HG03460 (cell line): Measurements from ENCODE around the gene TRMT1.
"Not testable (repeated sequence)": the region's sequence is repeated elsewhere in the genome, so short reads cannot be mapped to it uniquely, and the experiment has no call there.

Source experiments
- ATAC-seq: cut with Tn5 transposase; IDR thresholded peaks from one replicate; pipeline ENCODE4 v1.9.1; 2021; ENCODE audit not compliant: unreplicated experiment

The TRMT1 gene

GRCh38 chr19:13150931-13151604 lies 34.5 kb upstream of the TRMT1 start:
- no peak for ATAC-seq

- peak; percentile 33 for ATAC-seq
Measured at GRCh38 chr19:13150187-13150930, 33.8 kb upstream of the TRMT1 start, which contains the start of the genes IER2 and STX10. TSS of gene IER2 (plus strand) at chr19:13150411. CDS start at chr19:13153187, 2,776 bp downstream. TSS of gene STX10 (minus strand) at chr19:13150375. CDS start at chr19:13150173, 202 bp downstream.

GRCh38 chr19:13149628-13150186 lies 33.2 kb upstream of the TRMT1 start:
- ATAC-seq: no peak

GRCh38 chr19:13149173-13149627 lies 32.7 kb upstream of the TRMT1 start:
- not testable (repeated sequence) for ATAC-seq

- no peak for ATAC-seq
Measured at GRCh38 chr19:13146763-13147563, 30.4 kb upstream of the TRMT1 start.

GRCh38 chr19:13139633-13140311 lies 23.2 kb upstream of the TRMT1 start:
- no peak for ATAC-seq

GRCh38 chr19:13138916-13139198 lies 22.3 kb upstream of the TRMT1 start:
- ATAC-seq: no peak

- no peak for ATAC-seq
Measured at GRCh38 chr19:13138171-13138915, 21.8 kb upstream of the TRMT1 start.

GRCh38 chr19:13137290-13137794 lies 20.8 kb upstream of the TRMT1 start:
- ATAC-seq: no peak

- ATAC-seq: no peak
Measured at GRCh38 chr19:13135068-13136062, 18.8 kb upstream of the TRMT1 start.

GRCh38 chr19:13134626-13135025 lies 18.1 kb upstream of the TRMT1 start:
- ATAC-seq: no peak

- no peak for ATAC-seq
Measured at GRCh38 chr19:13133241-13133870, 16.8 kb upstream of the TRMT1 start.

- ATAC-seq: no peak
Measured at GRCh38 chr19:13132471-13133180, 16.1 kb upstream of the TRMT1 start.

- ATAC-seq: no peak
Measured at GRCh38 chr19:13130886-13131490, 14.4 kb upstream of the TRMT1 start.

- ATAC-seq: no peak
Measured at GRCh38 chr19:13129384-13129783, 12.8 kb upstream of the TRMT1 start.

GRCh38 chr19:13128583-13128982 lies 12.0 kb upstream of the TRMT1 start:
- no peak for ATAC-seq
